Body of pancreas (tissue), 4 donors: ENCODE measurements around the gene APMAP. TPM values are rescaled to one million over a fixed set of nuclear protein-coding genes. Genes with fewer than 3 reads are reported as not detected.

ENCODE experiments used
- ATAC-seq: fragments of 150-250 bp; one replicate; pipeline ENCODE4 v1.9.1; 2016
- DNase-seq, 4 donors: peaks; one replicate each; pipeline ENCODE4 v3.0.0-alpha.2; 2019
- H3K27ac ChIP-seq, 4 donors: fragments of 200-600 bp; sonication (generic); 1 replicate in 3 of 4; 2 replicates in 1 of 4; pipeline versions ENCODE4 v1.5.1 to v1.6.1; 2016 to 2019; ENCODE audit warnings: mild to moderate bottlenecking in 1 of 4, mixed read lengths in 1 of 4, moderate library complexity in 1 of 4
- H3K27me3 ChIP-seq, 2 donors: fragments of 200-600 bp; sonication (generic); one replicate each; pipeline ENCODE4 v1.6.0; 2016; ENCODE audit warnings: mild to moderate bottlenecking in 1 of 2
- H3K36me3 ChIP-seq, 2 donors: fragments of 200-600 bp; sonication (generic); replicated peaks in 1 of 2; 2 replicates each; pipeline ENCODE4 v1.5.1; 2016; ENCODE audit warnings: low read depth in 2 of 2; ENCODE audit not compliant: insufficient read depth in 1 of 2
- H3K4me1 ChIP-seq: fragments of 200-600 bp; sonication (generic); one replicate; pipeline ENCODE4 v1.6.0; 2016
- H3K4me3 ChIP-seq, 2 donors: fragments of 200-600 bp; sonication (generic); 1 replicate in 1 of 2; 2 replicates in 1 of 2; pipeline ENCODE4 v1.5.1; 2016 to 2019
- H3K9me3 ChIP-seq, 3 donors: fragments of 200-600 bp; sonication (generic); 1 replicate in 2 of 3; 2 replicates in 1 of 3; pipeline ENCODE4 v1.5.1; 2016
- POLR2A ChIP-seq, 3 donors: fragments of 450-650 bp; IDR thresholded peaks; one replicate each; pipeline ENCODE4 v1.6.1; 2016; ENCODE audit warnings: antibody characterized with exemption in 3 of 3, mild to moderate bottlenecking in 2 of 3
- WGBS, 2 donors: methylation state at CpG; one replicate each; pipeline ENCODE4 v1.1.5; 2017; 5-methylcytosine and 5-hydroxymethylcytosine counted together
- intact Hi-C: fragments of 100-400 bp; cut with DNase I; formaldehyde crosslinking; loops from one replicate; pipeline ENCODE4 v1.15.1; 2023
- total RNA-seq, 2 donors: library from RNA; depleted of rRNA; stranded (reverse); fragments of >200 nt; gene quantifications; one replicate each; pipeline ENCODE4 v1.1.0, GENCODE V29; 2016
- TF ChIP-seq, protein P1 (sequence below), 7 experiments: fragments of 450-650 bp in 4 of 7; fragments of 200-600 bp in 3 of 7; sonication (generic) in 3 of 7; IDR thresholded peaks; one replicate each; pipeline ENCODE4 v1.5.1; 2016 to 2019; ENCODE audit warnings: antibody characterized with exemption in 7 of 7

Gene APMAP
- total RNA-seq, 2 donors from 2014 or later, result 38.9 to 51.4 TPM

- intact Hi-C loops, result no loop called here
- ATAC-seq (no peak), DNase-seq (no peak)
Observed at GRCh38 chr20:25032065-25032477, 39.5 kb upstream of the APMAP start.

DNA sequence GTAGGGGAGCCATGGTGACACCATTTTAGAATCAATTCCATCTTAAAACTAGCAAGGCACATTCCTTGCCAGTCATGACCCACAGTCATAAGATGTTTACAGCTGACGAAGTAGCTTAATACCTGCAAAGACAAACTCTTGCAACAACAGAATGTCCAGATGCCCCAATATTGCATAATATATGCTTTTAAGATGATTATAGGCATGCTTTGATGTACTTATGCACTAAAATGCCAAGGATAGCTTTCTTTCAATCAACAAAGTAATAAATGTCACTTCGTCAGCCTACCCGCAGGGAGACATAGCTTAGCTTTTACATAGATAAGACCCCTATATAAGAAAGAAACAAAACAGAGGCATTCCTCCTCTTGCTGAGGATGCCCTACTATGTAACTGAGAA, 38.7 kb upstream of the APMAP start:
- peaks cover 0 to 3% of the 10 kb centered on the region in 2 donors for H3K36me3 ChIP-seq
- H3K27ac ChIP-seq, result peak overlapping the region in 3 of 4 donors; percentile 78 to 87 (median 82)
- H3K4me1 ChIP-seq, result peaks cover 65% of the 10 kb centered on the region
- ATAC-seq (no peak), DNase-seq (no peak)
- WGBS, 2 donors, result 77 to 99% methylated on average over 3 of the region's 3 CpGs
- H3K4me3 ChIP-seq, result no peak overlapping the region
- intact Hi-C loops, result no loop called here
- H3K9me3 ChIP-seq, result no peaks in the 10 kb centered on the region
- no peak for TF ChIP-seq POLR2A (IDR thresholded peaks at IDR 0.05)
- TF ChIP-seq, protein P1, sequence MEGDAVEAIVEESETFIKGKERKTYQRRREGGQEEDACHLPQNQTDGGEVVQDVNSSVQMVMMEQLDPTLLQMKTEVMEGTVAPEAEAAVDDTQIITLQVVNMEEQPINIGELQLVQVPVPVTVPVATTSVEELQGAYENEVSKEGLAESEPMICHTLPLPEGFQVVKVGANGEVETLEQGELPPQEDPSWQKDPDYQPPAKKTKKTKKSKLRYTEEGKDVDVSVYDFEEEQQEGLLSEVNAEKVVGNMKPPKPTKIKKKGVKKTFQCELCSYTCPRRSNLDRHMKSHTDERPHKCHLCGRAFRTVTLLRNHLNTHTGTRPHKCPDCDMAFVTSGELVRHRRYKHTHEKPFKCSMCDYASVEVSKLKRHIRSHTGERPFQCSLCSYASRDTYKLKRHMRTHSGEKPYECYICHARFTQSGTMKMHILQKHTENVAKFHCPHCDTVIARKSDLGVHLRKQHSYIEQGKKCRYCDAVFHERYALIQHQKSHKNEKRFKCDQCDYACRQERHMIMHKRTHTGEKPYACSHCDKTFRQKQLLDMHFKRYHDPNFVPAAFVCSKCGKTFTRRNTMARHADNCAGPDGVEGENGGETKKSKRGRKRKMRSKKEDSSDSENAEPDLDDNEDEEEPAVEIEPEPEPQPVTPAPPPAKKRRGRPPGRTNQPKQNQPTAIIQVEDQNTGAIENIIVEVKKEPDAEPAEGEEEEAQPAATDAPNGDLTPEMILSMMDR (IDR thresholded peaks at IDR 0.05), result no peak
- H3K27me3 ChIP-seq, result no peaks in the 10 kb centered on the region

More at GRCh38 chr20:25032065-25032477, 39.5 kb upstream of the APMAP start:
- Histone ChIP-seq H3K27me3 (no peaks in the 10 kb centered on the region), H3K9me3 (no peaks in the 10 kb centered on the region), H3K36me3 (peaks cover 0 to 3% of the 10 kb centered on the region in 2 donors), H3K27ac (peak overlapping the region; percentile 65 to 87 (median 80)), H3K4me3 (no peak overlapping the region), H3K4me1 (peaks cover 66% of the 10 kb centered on the region)
- TF ChIP-seq, protein P1 (IDR thresholded peaks at IDR 0.05), result no peak
- no peak for TF ChIP-seq POLR2A (IDR thresholded peaks at IDR 0.05)
- WGBS, 2 donors, result 67 to 93% methylated on average over 15 to 16 of the region's 16 CpGs

- Histone ChIP-seq H3K9me3 (no peaks in the 10 kb centered on the region), H3K27me3 (no peaks in the 10 kb centered on the region), H3K4me3 (no peak overlapping the region), H3K4me1 (peaks cover 65% of the 10 kb centered on the region), H3K36me3 (peaks cover 0 to 3% of the 10 kb centered on the region in 2 donors), H3K27ac (peak overlapping the region in 3 of 4 donors; percentile 43 to 87 (median 82))
- no peak for ATAC-seq
- TF ChIP-seq, protein P1 (IDR thresholded peaks at IDR 0.05), result no peak
- TF ChIP-seq POLR2A (IDR thresholded peaks at IDR 0.05), result no peak
- DNase-seq, result no peak
- 91 to 95% methylated on average over 8 of the region's 8 CpGs for WGBS, 2 donors
- intact Hi-C loops, result no loop called here
Observed at GRCh38 chr20:25030649-25031207, 38.2 kb upstream of the APMAP start.

GRCh38 chr20:25030007-25030648, 37.6 kb upstream of the APMAP start:
- 86 to 92% methylated on average over 5 of the region's 5 CpGs for WGBS, 2 donors
- intact Hi-C loops, result no loop called here
- ATAC-seq, result no peak
- H3K4me3 ChIP-seq, result no peak overlapping the region
- no peak for DNase-seq
- H3K27ac ChIP-seq, result peak overlapping the region in 2 of 4 donors; percentile 2 to 43
- no peaks in the 10 kb centered on the region for H3K9me3 ChIP-seq
- no peaks in the 10 kb centered on the region for H3K27me3 ChIP-seq
- peaks cover 66% of the 10 kb centered on the region for H3K4me1 ChIP-seq
- TF ChIP-seq POLR2A (IDR thresholded peaks at IDR 0.05), result no peak
- TF ChIP-seq, protein P1 (IDR thresholded peaks at IDR 0.05), result no peak
- H3K36me3 ChIP-seq, result peaks cover 0 to 3% of the 10 kb centered on the region in 2 donors
